ENCODE measurements around the gene PPIL1. TPM values are rescaled to one million over a fixed set of nuclear protein-coding genes. Genes with fewer than 3 reads are reported as not detected.
A peak's percentile ranks its signal among the peaks of the same experiment; 100 is the strongest.

The PPIL1 gene
- total RNA-seq, 4 donors from 2014 or later = 17.5 to 31.6 (median 20.9) TPM

GRCh38 chr6:36873612-36874442 is 776 bp downstream of the PPIL1 start:
- TF ChIP-seq, protein P1, sequence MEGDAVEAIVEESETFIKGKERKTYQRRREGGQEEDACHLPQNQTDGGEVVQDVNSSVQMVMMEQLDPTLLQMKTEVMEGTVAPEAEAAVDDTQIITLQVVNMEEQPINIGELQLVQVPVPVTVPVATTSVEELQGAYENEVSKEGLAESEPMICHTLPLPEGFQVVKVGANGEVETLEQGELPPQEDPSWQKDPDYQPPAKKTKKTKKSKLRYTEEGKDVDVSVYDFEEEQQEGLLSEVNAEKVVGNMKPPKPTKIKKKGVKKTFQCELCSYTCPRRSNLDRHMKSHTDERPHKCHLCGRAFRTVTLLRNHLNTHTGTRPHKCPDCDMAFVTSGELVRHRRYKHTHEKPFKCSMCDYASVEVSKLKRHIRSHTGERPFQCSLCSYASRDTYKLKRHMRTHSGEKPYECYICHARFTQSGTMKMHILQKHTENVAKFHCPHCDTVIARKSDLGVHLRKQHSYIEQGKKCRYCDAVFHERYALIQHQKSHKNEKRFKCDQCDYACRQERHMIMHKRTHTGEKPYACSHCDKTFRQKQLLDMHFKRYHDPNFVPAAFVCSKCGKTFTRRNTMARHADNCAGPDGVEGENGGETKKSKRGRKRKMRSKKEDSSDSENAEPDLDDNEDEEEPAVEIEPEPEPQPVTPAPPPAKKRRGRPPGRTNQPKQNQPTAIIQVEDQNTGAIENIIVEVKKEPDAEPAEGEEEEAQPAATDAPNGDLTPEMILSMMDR (IDR thresholded peaks at IDR 0.05) = no peak
- ATAC-seq (ENCODE audit: low FRiP score) = peak; percentile 22
- DNase-seq (ENCODE audit: low spot score) = peak; percentile 74

DNA sequence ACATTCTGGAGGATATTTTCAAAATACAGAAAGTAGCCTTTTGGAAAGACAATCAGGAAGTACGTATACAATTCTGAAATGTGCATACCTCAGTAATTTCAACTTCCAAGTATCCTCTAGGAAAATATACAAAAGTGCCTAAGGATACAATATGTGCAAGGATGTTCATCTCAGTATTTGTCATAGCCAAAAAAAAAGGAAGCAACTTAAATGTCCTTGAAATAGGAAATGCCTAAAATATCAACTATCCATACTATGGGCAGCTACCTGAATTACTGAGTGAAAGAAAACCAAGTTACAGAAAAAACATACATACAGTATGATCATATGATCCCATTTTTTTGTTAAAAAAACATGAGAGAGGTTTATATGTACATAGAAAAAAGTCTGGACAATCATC is 1.5 kb downstream of the PPIL1 start:
- ATAC-seq (ENCODE audit: low FRiP score) (no peak), DNase-seq (ENCODE audit: low spot score) (no peak)
- TF ChIP-seq, protein P1 (IDR thresholded peaks at IDR 0.05) = no peak

DNA sequence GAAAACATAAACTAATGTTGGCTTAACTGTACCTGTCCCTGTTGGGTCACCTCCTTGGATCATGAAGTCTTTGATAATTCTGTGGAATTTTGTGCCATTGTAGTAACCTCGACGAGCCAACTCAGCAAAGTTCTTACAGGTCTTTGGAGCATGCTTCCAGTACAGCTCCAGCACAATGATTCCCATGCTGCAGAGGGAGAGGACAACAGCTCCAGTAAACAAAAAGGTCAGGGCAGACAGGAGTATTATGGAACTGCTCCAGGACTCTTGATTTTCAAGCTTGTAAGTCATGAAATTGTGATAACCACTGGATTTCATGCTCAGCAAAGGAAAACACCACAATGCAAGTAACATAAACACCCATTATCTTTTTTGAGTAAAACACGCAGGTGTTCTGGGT is 2.9 kb downstream of the PPIL1 start:
- DNase-seq (ENCODE audit: low spot score) (no peak), ATAC-seq (ENCODE audit: low FRiP score) (no peak)
- TF ChIP-seq, protein P1 (IDR thresholded peaks at IDR 0.05) = no peak

- ATAC-seq (ENCODE audit: low FRiP score) = no peak
- TF ChIP-seq, protein P1 (IDR thresholded peaks at IDR 0.05) = no peak
Measured at GRCh38 chr6:36867471-36868224, 7.0 kb downstream of the PPIL1 start.

DNA sequence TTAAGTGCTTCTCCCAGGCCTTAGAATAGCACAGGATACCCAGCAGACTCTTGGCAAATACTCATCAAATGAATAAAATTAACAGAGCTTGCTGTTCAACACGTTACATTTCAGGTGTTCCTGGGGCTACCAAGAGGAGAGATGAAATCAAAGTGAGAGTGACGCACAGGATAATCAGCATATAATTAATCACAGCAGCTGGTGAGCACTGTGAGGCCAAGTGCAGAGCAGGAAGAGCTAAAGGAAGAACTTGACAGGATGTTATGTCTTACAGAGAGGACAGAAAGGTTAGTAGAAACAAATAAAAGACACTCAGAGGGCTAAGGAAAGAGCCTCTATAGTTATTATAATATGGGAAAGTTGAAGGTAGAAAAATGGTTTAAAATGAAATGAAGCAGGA is 8.8 kb downstream of the PPIL1 start:
- no peak for ATAC-seq (ENCODE audit: low FRiP score)
- DNase-seq (ENCODE audit: low spot score) = no peak
- TF ChIP-seq, protein P1 (IDR thresholded peaks at IDR 0.05) = no peak

More at GRCh38 chr6:36867471-36868224, 7.0 kb downstream of the PPIL1 start:
- DNase-seq (ENCODE audit: low spot score) = no peak

DNA sequence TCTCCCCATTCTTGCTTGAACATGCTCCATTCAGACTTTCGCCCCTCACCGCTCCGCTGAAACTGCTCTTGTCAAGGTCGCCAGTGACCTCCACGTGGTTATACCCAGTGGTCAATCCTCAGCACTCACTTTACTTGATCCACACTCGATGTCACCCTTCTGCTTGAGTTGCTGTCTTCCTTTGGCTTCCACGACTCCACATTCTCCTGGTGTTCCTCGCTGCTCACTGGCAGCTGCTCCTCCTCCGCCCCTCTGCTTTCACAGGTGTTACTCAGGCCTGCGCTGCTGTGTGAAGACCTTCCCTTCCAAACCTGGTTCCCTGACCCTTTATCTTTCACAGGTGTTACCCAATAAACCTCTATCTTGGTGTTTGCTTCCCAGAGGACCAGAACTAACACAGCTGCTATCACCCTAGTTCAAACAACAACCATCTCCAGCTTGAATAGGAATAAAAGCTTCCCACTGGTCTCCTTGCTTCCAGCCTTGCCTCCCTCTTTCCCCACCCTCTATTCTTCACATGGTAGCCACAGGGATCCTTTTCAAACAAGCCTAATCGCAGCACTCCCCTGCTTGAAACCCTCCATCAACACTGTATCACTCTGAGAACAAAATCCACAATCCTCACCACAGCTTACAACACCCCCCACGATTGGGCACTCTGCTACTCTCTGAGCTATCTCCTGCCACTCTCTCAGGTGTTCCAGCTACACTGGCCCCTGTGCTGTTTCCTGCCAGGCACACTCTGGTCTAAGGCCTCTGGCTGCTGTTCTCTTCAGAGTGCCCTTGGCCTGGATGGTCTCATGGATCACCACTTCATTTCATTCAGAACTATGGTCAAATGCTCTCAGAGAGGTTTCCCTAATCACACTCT is 10.7 kb downstream of the PPIL1 start:
- DNase-seq (ENCODE audit: low spot score) = no peak
- no peak for ATAC-seq (ENCODE audit: low FRiP score)

More for the DNA sequence above, 10.7 kb downstream of the PPIL1 start:
- TF ChIP-seq, protein P1 (IDR thresholded peaks at IDR 0.05) = no peak

Measured in omental fat pad (tissue), 4 donors.